Esophagus (tissue), 2 donors: ENCODE results near the gene RUNX1. TPM values are rescaled to one million over a fixed set of nuclear protein-coding genes. Genes with fewer than 3 reads are reported as not detected.

Experiments
- H3K27ac ChIP-seq, 2 donors: one replicate each; pipeline ENCODE4 v1.5.1; 2013; ENCODE audit warnings: low read depth in 2 of 2, mild to moderate bottlenecking in 2 of 2, inconsistent platforms in 1 of 2, low read length in 1 of 2, moderate library complexity in 1 of 2
- H3K27me3 ChIP-seq, 2 donors: one replicate each; pipeline ENCODE4 v1.6.1; 2013; ENCODE audit warnings: low read length in 2 of 2, control low read depth in 1 of 2, mild to moderate bottlenecking in 1 of 2; ENCODE audit not compliant: insufficient read depth in 2 of 2, control insufficient read depth in 1 of 2
- H3K36me3 ChIP-seq, 2 donors: one replicate each; pipeline ENCODE4 v1.6.1; 2013; ENCODE audit warnings: low read length in 1 of 2; ENCODE audit not compliant: control insufficient read depth in 2 of 2, insufficient read depth in 2 of 2
- H3K4me1 ChIP-seq, 2 donors: one replicate each; pipeline ENCODE4 v1.6.1; 2013; ENCODE audit warnings: low read length in 1 of 2; ENCODE audit not compliant: control insufficient read depth in 2 of 2, insufficient read depth in 2 of 2
- H3K4me3 ChIP-seq, 2 donors: one replicate each; pipeline ENCODE4 v1.5.1; 2013; ENCODE audit warnings: low read length in 2 of 2, mild to moderate bottlenecking in 2 of 2, low read depth in 1 of 2, moderate library complexity in 1 of 2
- H3K9me3 ChIP-seq, 2 donors: one replicate each; pipeline ENCODE4 v1.6.1; 2013; ENCODE audit warnings: mild to moderate bottlenecking in 2 of 2, low read depth in 1 of 2, low read length in 1 of 2, moderate library complexity in 1 of 2; ENCODE audit not compliant: control insufficient read depth in 2 of 2, insufficient read depth in 1 of 2
- WGBS, 2 donors: extraction: QIAGEN DNeasy Blood & Tissue Kit; methylation state at CpG; one replicate each; pipeline ENCODE4 v1.1.7; 2013; 5-methylcytosine and 5-hydroxymethylcytosine counted together
- polyA plus RNA-seq, 2 donors: library from polyadenylated mRNA; stranded (reverse); fragments of 200-250 nt; gene quantifications; one replicate each; pipeline ENCODE4 v1.2.3, GENCODE V29; 2013
- donor health status: healthy with polysubstance abuse.
- donor health status: Bipolar disorder and iron deficiency.

The RUNX1 gene
- polyA plus RNA-seq, 2 donors = 4.4 to 6.4 TPM

DNA sequence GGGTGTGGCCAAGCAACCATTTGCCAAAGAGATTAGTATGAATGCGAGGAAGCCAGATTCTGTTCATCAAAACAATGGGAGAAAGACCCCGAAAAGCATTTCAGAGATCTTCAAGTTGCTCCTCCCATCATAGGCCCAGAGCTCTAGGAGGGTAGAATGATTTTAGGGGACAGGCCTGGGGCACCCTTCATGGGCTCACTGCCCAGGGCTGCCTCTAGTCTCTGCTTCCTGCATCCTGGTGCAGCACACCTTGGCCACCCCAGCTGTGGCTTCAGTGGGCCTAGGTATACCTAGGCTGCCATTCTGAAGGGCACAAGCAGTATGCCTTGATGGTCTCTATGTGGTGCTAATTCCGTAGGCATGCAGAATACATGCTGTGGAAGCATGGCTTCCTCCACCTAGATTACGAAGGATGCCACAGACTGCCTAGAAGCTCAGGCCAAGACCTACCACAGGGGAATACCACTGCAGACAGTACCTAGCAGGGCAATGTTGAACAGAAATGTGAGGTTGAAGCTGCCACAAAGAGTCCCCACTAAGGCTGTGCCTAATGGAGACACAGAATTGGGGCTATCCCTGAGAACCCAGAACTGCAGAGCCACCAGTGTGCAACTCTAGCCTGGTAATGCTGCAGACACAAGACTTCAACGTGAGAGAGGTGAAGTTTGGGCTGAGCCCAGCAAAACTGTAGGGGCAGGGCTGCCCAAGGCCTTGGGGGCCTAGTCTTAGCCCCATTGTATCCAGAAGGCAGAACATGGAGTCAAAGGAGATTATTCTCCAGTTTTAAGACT, 221.5 kb downstream of the RUNX1 start:
- WGBS, 2 donors = 76 to 77% methylated on average over 5 of the region's 5 CpGs
- no peaks in the 10 kb centered on the region for H3K9me3 ChIP-seq
- peaks cover 0 to 7% of the 10 kb centered on the region in 2 donors for H3K36me3 ChIP-seq
- H3K27ac ChIP-seq = no peak overlapping the region
- no peaks in the 10 kb centered on the region for H3K27me3 ChIP-seq
- H3K4me3 ChIP-seq = no peak overlapping the region
- H3K4me1 ChIP-seq = peaks cover 0 to 3% of the 10 kb centered on the region in 2 donors

DNA sequence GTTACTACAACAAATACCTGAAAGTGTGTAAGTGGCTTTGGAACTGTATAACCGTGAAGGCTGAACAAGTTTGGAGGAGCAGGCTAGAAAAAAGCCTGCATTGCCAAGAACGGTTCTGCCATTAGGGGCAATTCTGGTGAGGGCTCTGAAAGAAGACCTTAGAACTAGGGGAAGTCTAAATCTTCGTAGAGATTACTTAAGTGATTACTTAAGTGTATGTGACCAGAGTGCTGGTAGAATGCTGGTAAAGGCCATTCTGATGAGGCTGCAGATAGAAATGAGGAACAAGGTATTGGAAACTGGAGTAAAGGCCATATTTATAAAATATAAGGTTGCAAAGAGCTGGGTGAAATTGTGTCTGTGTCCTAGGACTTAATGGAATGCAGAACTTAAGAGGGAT, 222.3 kb downstream of the RUNX1 start:
- Histone ChIP-seq H3K4me1 (peaks cover 0 to 3% of the 10 kb centered on the region in 2 donors), H3K4me3 (no peak overlapping the region), H3K36me3 (peaks cover 0 to 7% of the 10 kb centered on the region in 2 donors), H3K27ac (no peak overlapping the region), H3K9me3 (no peaks in the 10 kb centered on the region), H3K27me3 (no peaks in the 10 kb centered on the region)
- 83 to 86% methylated on average over 3 of the region's 3 CpGs for WGBS, 2 donors

DNA sequence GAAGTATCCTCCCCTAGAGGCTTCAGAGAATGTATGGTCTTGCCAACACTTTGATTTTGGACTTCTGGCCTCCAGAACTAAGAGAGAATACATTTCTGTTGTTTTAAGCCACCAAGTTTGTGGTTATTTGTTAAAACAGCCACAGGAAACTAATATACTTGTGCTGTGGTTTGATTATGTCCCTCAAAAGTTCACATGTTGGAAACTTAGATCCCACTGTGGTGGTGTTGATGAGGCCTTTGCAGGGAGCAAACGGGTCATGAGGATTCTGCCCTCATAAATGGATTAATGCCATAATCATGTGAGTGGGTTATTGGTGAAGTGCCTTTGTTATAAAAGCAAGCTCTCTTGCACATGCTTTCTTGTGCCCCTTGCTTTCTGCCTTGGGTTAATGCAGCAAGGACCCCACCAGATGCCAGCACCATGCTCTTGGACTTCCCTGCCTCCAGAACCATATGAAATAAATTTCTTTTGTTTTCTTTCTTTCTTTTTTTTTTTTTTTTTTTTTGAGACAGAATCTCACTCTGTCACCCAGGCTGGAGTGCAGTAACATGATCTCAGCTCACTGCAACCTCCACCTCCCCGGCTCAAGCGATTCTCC, 223.1 kb downstream of the RUNX1 start:
- Histone ChIP-seq H3K27ac (no peak overlapping the region), H3K9me3 (no peaks in the 10 kb centered on the region), H3K4me1 (peaks cover 0 to 3% of the 10 kb centered on the region in 2 donors), H3K27me3 (no peaks in the 10 kb centered on the region), H3K36me3 (peaks cover 0 to 10% of the 10 kb centered on the region in 2 donors), H3K4me3 (no peak overlapping the region)
- 90 to 95% methylated on average over 3 of the region's 3 CpGs for WGBS, 2 donors

DNA sequence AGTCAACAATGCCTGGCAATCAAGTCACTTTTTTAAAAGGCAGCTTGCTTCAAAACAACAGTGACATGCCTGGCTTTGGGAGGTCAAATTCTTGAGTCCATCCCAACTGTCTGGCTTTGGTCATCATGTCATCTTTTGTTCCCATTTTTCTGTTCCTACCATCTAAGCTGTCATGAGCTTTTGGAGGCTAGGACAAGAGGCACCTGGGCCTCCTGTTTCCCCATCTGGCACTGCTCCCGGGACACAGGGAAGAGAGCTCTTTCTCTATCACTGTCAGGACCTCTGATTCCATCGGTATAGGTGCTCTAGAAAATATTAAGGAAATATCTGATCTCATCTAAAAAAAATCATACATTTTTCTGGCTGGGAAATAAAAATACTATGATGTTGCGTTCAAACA, 224.0 kb downstream of the RUNX1 start:
- Histone ChIP-seq H3K36me3 (peaks cover 0 to 10% of the 10 kb centered on the region in 2 donors), H3K27me3 (no peaks in the 10 kb centered on the region), H3K9me3 (no peaks in the 10 kb centered on the region), H3K4me3 (no peak overlapping the region), H3K4me1 (peaks cover 0 to 3% of the 10 kb centered on the region in 2 donors), H3K27ac (no peak overlapping the region)
- 94 to 96% methylated on average over 3 of the region's 3 CpGs for WGBS, 2 donors

DNA sequence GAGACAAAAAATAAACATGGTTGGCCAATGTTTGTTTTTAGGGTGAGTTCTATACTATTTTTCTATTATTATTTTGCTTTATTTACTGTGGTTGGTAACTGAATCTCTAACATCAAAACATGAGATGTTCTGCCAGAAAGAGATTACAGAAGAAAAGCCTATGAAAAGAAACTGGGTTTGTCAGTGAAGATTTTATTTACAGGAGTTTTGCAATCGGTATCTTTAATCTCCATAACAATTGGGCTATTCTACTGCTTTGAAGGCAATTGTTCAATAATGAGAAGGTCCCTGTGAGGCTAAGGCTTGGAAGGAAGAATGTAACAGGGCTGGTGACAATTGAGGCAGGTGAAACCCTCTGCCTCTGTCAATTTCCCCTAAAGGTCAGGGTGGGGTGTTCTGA, 224.8 kb downstream of the RUNX1 start:
- Histone ChIP-seq H3K36me3 (peaks cover 0 to 10% of the 10 kb centered on the region in 2 donors), H3K27ac (peak overlapping the region; percentile 44 to 68), H3K4me1 (peaks cover 0 to 7% of the 10 kb centered on the region in 2 donors), H3K4me3 (no peak overlapping the region), H3K9me3 (no peaks in the 10 kb centered on the region), H3K27me3 (no peaks in the 10 kb centered on the region)
- WGBS, 2 donors = 39 to 44% methylated on average over 1 of the region's 1 CpG

DNA sequence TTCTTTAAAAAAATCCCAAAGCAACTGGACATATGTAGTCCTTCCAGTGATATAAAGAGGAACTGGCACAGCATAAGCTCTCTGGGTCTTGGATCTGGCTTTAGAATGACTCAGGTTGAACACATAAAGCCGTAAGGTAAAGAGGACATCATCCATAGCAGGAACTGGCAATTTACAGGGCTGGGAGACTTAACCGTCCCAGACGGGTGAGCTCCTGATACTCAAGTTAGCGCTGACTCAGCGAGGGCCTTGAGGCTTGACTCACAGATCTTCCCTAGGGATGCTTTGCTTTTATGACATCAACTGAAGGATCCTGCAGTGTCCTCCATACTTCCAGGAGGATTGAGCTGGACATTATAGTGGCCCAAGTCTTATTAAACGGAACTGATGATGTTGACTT, 226.2 kb downstream of the RUNX1 start:
- Histone ChIP-seq H3K9me3 (no peaks in the 10 kb centered on the region), H3K36me3 (peaks cover 0 to 9% of the 10 kb centered on the region in 2 donors), H3K27ac (peak overlapping the region in 1 of 2 donors; percentile 17), H3K4me1 (peaks cover 0 to 16% of the 10 kb centered on the region in 2 donors), H3K4me3 (no peak overlapping the region), H3K27me3 (no peaks in the 10 kb centered on the region)
- 59 to 79% methylated on average over 6 of the region's 6 CpGs for WGBS, 2 donors

DNA sequence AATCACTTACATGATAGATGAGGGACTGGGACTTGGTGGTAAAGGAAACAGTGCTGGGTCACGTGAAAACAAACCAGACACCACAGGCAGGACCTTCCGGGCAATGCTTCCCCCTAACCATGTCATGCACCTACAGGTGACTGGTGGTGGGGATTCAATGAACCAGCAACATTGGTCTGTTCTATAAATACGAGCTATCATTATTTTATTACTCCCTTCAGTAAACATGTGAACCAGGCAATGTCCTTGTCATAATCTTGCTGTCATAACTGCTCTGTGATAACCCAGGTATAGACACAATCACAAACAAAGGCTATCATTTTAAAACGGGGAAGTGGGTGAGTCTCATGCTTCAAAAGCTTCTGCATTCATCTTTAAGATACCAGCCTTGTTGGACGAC, 226.9 kb downstream of the RUNX1 start:
- H3K4me3 ChIP-seq = no peak overlapping the region
- peaks cover 0 to 9% of the 10 kb centered on the region in 2 donors for H3K36me3 ChIP-seq
- no peaks in the 10 kb centered on the region for H3K27me3 ChIP-seq
- H3K27ac ChIP-seq = no peak overlapping the region
- WGBS, 2 donors = 71 to 83% methylated on average over 5 of the region's 5 CpGs
- peaks cover 0 to 13% of the 10 kb centered on the region in 2 donors for H3K4me1 ChIP-seq
- no peaks in the 10 kb centered on the region for H3K9me3 ChIP-seq

DNA sequence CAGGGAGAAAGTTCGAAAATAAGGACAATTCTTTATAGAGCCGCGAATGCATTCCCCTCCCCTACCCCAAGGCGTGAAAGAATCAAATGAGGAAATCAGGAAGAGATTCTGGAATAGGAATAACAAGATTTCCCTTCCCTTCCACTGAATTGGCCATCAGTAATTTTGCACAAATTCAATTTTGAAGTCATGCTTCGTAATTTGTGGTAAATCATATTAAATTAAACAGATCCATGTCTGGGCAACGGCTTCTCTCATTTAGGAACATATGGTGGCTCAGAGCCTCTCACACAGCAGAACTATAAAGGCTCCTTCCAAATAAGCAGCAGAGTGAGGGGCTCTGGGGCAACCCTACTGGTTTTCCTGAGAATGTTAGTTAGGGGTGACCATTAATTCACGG, 227.4 kb downstream of the RUNX1 start:
- 90 to 92% methylated on average over 7 of the region's 7 CpGs for WGBS, 2 donors
- Histone ChIP-seq H3K27me3 (no peaks in the 10 kb centered on the region), H3K9me3 (no peaks in the 10 kb centered on the region), H3K36me3 (peaks cover 0 to 13% of the 10 kb centered on the region in 2 donors), H3K4me3 (no peak overlapping the region), H3K27ac (no peak overlapping the region), H3K4me1 (peaks cover 0 to 16% of the 10 kb centered on the region in 2 donors)

DNA sequence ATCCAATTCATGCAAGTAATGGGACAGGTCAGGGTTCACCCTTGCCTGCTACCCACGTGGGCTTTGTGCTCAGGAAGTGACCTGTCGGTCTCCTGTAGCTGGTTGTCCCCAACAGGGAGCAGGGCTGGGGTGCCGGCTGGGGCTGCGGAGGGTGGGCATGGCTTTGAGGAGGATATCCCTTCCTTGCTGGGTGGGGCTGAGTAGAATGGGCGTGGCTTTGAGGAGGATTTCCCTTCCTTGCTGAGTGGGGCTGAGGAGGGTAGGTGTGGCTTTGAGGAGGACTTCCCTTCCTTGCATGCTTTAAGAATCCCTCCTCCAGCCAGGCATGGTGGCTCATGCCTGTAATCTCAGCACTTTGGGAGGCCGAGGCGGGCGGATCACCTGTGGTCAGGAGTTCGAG, 229.1 kb downstream of the RUNX1 start:
- no peaks in the 10 kb centered on the region for H3K9me3 ChIP-seq
- no peaks in the 10 kb centered on the region for H3K27me3 ChIP-seq
- H3K36me3 ChIP-seq = peaks cover 0 to 13% of the 10 kb centered on the region in 2 donors
- no peak overlapping the region for H3K27ac ChIP-seq
- WGBS, 2 donors = 80 to 82% methylated on average over 9 of the region's 9 CpGs
- H3K4me1 ChIP-seq = peaks cover 0 to 18% of the 10 kb centered on the region in 2 donors
- no peak overlapping the region for H3K4me3 ChIP-seq
